Esophagus muscularis mucosa (tissue), 4 donors: Measurements from ENCODE around the gene LIPC. TPM values are rescaled to one million over a fixed set of nuclear protein-coding genes. Genes with fewer than 3 reads are reported as not detected.

ENCODE experiments used
- DNase-seq: peaks from one replicate; pipeline ENCODE4 v3.0.0-alpha.2; 2017; ENCODE audit errors: extremely low spot score
- H3K27ac ChIP-seq, 4 donors: fragments of 200-600 bp; sonication (generic); replicated peaks in 1 of 4; 1 replicate in 3 of 4; 2 replicates in 1 of 4; pipeline ENCODE4 v1.5.1; 2016 to 2019; ENCODE audit warnings: mild to moderate bottlenecking in 1 of 4
- H3K27me3 ChIP-seq, 4 donors: fragments of 200-600 bp; sonication (generic); one replicate each; pipeline versions ENCODE4 v1.5.1 to v1.6.0; 2016 to 2019
- H3K36me3 ChIP-seq, 4 donors: fragments of 200-600 bp; sonication (generic); one replicate each; pipeline ENCODE4 v1.5.1; 2016 to 2019
- H3K4me1 ChIP-seq, 4 donors: fragments of 200-600 bp; sonication (generic); one replicate each; pipeline ENCODE4 v1.5.1; 2016 to 2019
- H3K4me3 ChIP-seq, 4 donors: fragments of 200-600 bp; sonication (generic); 1 replicate in 2 of 4; 2 replicates in 2 of 4; pipeline ENCODE4 v1.5.1; 2016 to 2019; ENCODE audit warnings: mild to moderate bottlenecking in 4 of 4, moderate library complexity in 1 of 4
- H3K9me3 ChIP-seq, 4 donors: fragments of 200-600 bp; sonication (generic); 1 replicate in 3 of 4; 2 replicates in 1 of 4; pipeline ENCODE4 v1.5.1; 2016 to 2019
- EP300 ChIP-seq: sonication (generic); formaldehyde crosslinking; IDR thresholded peaks from one replicate; pipeline ENCODE4 v1.6.1; 2017; ENCODE audit warnings: antibody characterized with exemption
- POLR2A ChIP-seq: fragments of 450-650 bp; IDR thresholded peaks from one replicate; pipeline ENCODE4 v1.6.1; 2017; ENCODE audit warnings: antibody characterized with exemption, moderate library complexity, mild to moderate bottlenecking, low read depth
- POLR2AphosphoS5 ChIP-seq, 2 donors: sonication (generic); formaldehyde crosslinking; IDR thresholded peaks; one replicate each; pipeline ENCODE4 v1.6.1; 2017; ENCODE audit warnings: antibody characterized with exemption in 2 of 2
- WGBS: methylation state at CpG from one replicate; pipeline ENCODE4 v1.1.5; 2018; 5-methylcytosine and 5-hydroxymethylcytosine counted together
- intact Hi-C: fragments of 100-400 bp; cut with DNase I; formaldehyde crosslinking; loops from one replicate; pipeline ENCODE4 v1.15.1; 2023
- total RNA-seq, 4 donors: library from RNA; depleted of rRNA; stranded (reverse); fragments of >200 nt; gene quantifications; one replicate each; pipeline versions ENCODE4 v1.1.0 to v1.2.1, GENCODE V29; 2016
- TF ChIP-seq, protein P1 (sequence below), 3 experiments: fragments of 200-600 bp in 2 of 3; fragments of 450-650 bp in 1 of 3; sonication (generic) in 2 of 3; IDR thresholded peaks; one replicate each; pipeline ENCODE4 v1.5.1; 2017 to 2019; ENCODE audit warnings: antibody characterized with exemption in 3 of 3, mild to moderate bottlenecking in 2 of 3, moderate library complexity in 1 of 3

LIPC gene
- total RNA-seq, 4 donors from 2014 or later, result 0.06 to 0.63 (median 0.37) TPM

DNA sequence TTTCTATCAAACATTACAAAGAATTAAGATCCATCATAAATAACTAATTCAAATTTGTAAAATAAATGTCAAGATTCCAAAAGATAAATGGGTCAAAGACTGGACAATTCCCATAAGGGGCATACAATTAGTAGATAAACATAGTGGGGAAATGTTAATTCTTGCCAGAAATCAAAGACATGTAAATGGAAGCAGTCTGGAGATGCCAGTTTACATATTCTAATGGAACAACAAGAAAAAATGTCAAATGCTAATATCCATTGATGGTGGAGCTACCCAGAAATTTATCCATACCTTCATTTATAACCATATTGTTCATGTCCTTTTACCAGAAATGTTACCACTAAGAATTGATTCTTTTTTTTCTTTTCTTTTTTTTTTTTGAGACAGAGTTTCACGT is 13.7 kb upstream of the LIPC start:
- intact Hi-C loops, result no loop called here
- Histone ChIP-seq H3K4me3 (no peak overlapping the region), H3K4me1 (no peaks in the 10 kb centered on the region), H3K9me3 (no peaks in the 10 kb centered on the region), H3K27me3 (no peaks in the 10 kb centered on the region), H3K27ac (no peak overlapping the region), H3K36me3 (no peaks in the 10 kb centered on the region)
- no peak for DNase-seq
- TF ChIP-seq EP300, result no peak
- TF ChIP-seq, protein P1, sequence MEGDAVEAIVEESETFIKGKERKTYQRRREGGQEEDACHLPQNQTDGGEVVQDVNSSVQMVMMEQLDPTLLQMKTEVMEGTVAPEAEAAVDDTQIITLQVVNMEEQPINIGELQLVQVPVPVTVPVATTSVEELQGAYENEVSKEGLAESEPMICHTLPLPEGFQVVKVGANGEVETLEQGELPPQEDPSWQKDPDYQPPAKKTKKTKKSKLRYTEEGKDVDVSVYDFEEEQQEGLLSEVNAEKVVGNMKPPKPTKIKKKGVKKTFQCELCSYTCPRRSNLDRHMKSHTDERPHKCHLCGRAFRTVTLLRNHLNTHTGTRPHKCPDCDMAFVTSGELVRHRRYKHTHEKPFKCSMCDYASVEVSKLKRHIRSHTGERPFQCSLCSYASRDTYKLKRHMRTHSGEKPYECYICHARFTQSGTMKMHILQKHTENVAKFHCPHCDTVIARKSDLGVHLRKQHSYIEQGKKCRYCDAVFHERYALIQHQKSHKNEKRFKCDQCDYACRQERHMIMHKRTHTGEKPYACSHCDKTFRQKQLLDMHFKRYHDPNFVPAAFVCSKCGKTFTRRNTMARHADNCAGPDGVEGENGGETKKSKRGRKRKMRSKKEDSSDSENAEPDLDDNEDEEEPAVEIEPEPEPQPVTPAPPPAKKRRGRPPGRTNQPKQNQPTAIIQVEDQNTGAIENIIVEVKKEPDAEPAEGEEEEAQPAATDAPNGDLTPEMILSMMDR (IDR thresholded peaks at IDR 0.05), result no peak
- TF ChIP-seq POLR2A, result no peak
- no peak for TF ChIP-seq POLR2AphosphoS5 (IDR thresholded peaks at IDR 0.05)
- WGBS, result 95% methylated on average over 1 of the region's 1 CpG

DNA sequence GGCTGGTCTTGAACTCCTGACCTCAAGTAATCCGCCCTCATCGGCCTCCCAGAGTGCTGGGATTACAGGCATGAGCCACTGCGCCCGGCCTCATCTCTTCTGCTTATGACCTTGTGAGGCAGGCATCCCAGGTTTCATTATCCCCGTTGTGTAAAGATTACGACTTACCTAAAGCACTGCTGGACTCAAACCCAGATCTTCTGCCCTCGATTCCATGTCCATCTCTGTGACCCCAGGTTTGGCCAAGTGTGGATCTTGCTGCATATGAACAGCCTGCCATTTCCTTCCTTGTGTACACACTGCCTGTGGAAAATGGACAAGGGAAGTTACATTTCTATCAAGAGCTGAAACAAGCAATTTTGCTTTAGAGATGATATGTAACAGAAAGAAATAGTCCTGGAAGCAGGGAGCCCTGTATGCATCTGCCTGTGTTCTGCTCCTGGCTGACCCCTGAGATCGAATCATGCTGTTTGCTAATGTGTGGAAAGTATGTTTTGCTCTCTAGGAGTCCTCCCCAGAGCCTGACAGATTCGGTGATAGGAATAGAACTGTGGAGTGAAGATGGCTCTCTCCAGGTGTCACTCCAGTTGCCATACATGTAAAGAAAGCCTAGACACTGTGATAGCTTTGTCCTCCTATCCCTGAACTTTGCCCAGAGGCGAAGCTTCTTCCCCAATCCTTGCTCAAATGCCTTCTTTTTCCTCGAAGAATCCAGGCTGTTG is 11.8 kb upstream of the LIPC start:
- Histone ChIP-seq H3K9me3 (no peaks in the 10 kb centered on the region), H3K4me1 (no peaks in the 10 kb centered on the region), H3K27me3 (no peaks in the 10 kb centered on the region), H3K27ac (no peak overlapping the region), H3K4me3 (no peak overlapping the region), H3K36me3 (no peaks in the 10 kb centered on the region)
- 93% methylated on average over 11 of the region's 11 CpGs for WGBS
- TF ChIP-seq EP300 (no peak), POLR2AphosphoS5 (IDR thresholded peaks at IDR 0.05) (no peak)
- intact Hi-C loops, result no loop called here
- no peak for DNase-seq

DNA sequence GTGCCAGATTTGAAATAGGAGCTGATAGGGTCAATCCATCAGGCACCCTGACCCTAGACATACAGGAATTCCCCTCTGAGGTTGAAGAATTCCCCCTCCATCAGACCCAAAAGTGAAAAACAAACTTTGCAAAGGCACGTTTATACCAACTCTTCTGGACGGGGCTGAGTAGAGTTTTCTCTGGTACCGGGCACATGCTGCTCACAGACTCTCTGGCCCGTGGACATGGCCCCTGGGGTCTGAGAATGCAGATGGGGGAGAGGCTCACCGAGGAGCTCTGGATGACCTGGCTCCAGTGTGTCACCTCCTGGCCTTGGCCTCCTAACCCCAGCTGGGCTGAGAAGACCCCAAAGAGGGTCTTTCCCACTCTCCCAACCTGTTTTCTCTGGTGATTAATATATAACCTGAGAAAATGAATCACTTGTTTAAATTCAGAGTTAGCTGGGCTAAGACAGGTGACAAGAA is 11.2 kb upstream of the LIPC start:
- H3K36me3 ChIP-seq, result no peaks in the 10 kb centered on the region
- H3K9me3 ChIP-seq, result no peaks in the 10 kb centered on the region
- no peak for TF ChIP-seq POLR2AphosphoS5 (IDR thresholded peaks at IDR 0.05)
- TF ChIP-seq EP300, result no peak
- TF ChIP-seq POLR2A, result no peak
- TF ChIP-seq, protein P1 (IDR thresholded peaks at IDR 0.05), result no peak
- H3K4me3 ChIP-seq, result no peak overlapping the region
- intact Hi-C loops, result no loop called here
- H3K27ac ChIP-seq, result no peak overlapping the region
- DNase-seq, result no peak
- 81% methylated on average over 5 of the region's 5 CpGs for WGBS
- peaks cover 0 to 3% (median 2%) of the 10 kb centered on the region in 4 donors for H3K4me1 ChIP-seq
- H3K27me3 ChIP-seq, result no peaks in the 10 kb centered on the region

DNA sequence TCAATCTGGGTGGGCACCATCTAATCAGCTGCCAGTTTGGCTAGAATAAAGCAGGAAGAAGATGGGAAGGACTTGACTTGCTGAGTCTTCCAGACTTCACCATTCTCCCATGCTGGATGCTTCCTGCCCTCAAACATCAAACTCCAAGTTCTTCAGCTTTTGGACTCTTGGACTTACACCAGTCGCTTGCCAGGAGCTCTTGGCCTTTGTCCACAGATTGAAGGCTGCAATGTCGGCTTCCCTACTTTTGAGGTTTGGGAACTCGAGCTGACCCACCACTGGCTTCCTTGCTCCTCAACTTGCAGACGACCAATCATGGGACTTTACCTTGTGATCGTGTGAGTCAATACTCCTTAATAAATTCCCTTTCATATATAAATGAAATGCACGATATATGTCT is 8.6 kb upstream of the LIPC start:
- intact Hi-C loops, result no loop called here

More for the DNA sequence above, 8.6 kb upstream of the LIPC start:
- no peaks in the 10 kb centered on the region for H3K9me3 ChIP-seq
- no peaks in the 10 kb centered on the region for H3K36me3 ChIP-seq
- no peaks in the 10 kb centered on the region for H3K27me3 ChIP-seq
- TF ChIP-seq EP300 (no peak), POLR2AphosphoS5 (IDR thresholded peaks at IDR 0.05) (no peak), POLR2A (no peak)
- TF ChIP-seq, protein P1 (IDR thresholded peaks at IDR 0.05), result no peak
- peaks cover 0 to 13% (median 8%) of the 10 kb centered on the region in 4 donors for H3K4me1 ChIP-seq
- no peak overlapping the region for H3K4me3 ChIP-seq
- no peak for DNase-seq
- H3K27ac ChIP-seq, result no peak overlapping the region
- WGBS, result 88% methylated on average over 6 of the region's 6 CpGs
